ENCODE results near the gene MORF4L1.

DNA sequence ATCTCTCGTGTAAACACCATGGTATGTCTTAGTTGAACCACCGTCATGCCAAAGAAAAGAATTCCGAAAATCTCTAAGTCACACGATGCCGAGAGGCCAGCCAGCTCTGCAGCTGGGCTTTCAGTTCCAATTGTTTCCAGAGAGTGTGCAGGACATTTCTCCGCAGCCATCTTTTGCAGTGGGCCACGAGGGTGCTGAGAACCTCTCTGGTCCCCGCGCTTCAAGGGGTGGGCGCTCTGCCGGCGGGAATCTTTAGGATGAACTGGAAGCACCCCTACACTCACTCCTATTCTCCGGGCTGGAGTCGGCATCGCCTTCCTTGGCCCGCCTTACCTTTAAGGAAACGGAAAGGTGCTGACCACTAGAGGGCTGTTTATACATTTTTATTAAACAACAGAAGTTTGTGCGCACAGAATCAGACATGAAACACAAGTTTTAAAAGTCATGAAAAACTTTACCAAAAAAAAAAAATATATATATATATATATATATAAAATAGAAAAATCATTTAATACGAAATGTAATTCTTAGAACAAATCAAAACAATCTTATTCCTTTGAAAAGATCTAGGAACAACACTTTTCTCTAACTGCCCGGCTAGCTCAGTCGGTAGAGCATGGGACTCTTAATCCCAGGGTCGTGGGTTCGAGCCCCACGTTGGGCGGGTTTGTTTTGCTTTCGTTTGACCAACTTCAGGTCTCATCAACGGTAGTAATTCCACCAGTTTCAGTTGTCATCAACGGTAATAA is 12.5 kb upstream of the MORF4L1 start:
- TF ChIP-seq, protein P1, sequence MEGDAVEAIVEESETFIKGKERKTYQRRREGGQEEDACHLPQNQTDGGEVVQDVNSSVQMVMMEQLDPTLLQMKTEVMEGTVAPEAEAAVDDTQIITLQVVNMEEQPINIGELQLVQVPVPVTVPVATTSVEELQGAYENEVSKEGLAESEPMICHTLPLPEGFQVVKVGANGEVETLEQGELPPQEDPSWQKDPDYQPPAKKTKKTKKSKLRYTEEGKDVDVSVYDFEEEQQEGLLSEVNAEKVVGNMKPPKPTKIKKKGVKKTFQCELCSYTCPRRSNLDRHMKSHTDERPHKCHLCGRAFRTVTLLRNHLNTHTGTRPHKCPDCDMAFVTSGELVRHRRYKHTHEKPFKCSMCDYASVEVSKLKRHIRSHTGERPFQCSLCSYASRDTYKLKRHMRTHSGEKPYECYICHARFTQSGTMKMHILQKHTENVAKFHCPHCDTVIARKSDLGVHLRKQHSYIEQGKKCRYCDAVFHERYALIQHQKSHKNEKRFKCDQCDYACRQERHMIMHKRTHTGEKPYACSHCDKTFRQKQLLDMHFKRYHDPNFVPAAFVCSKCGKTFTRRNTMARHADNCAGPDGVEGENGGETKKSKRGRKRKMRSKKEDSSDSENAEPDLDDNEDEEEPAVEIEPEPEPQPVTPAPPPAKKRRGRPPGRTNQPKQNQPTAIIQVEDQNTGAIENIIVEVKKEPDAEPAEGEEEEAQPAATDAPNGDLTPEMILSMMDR (IDR thresholded peaks at IDR 0.05; ENCODE audit: low read length): peak; percentile 63
- no peak for TF ChIP-seq EZH2 (IDR thresholded peaks at IDR 0.05; ENCODE audit: borderline replicate concordance, low read length)

Measured in OCI-LY1 (cell line).